GM12878 (cell line): ENCODE results near the gene TSHZ2. TPM values are rescaled to one million over a fixed set of nuclear protein-coding genes. Genes with fewer than 3 reads are reported as not detected.

Source experiments
- ATAC-seq: fragments of 200-7000 bp; cut with Tn5 transposase; 3 replicates; pipeline ENCODE4 v1.9.1; 2020; ENCODE audit warnings: mild to moderate bottlenecking, moderate library complexity
- BruUV-seq: library from RNA; stranded (reverse); fragments of 400-500 nt; replicated peaks from 2 replicates; lab custom pipeline; 2021; lab: Mats Ljungman, UMichigan
- CTCF ChIA-PET: fragments of 300-600 bp; sonication (Branson Sonifier 250); formaldehyde crosslinking; extraction: SDS; loops from one replicate; lab custom pipeline; 2021; ENCODE audit warnings: inconsistent platforms; lab: Yijun Ruan, JAX
- POLR2A ChIA-PET: fragments of 350-600 bp; formaldehyde crosslinking; extraction: SDS; loops from one replicate; lab custom pipeline; 2021; ENCODE audit warnings: inconsistent platforms; lab: Charles Lee
- RAD21 ChIA-PET: fragments of 300-600 bp; sonication (Branson Sonifier 250); formaldehyde crosslinking; loops from one replicate; lab custom pipeline; 2023; ENCODE audit warnings: antibody characterized with exemption; ENCODE audit not compliant: unreplicated experiment; lab: Charles Lee
- SMC1A ChIA-PET: fragments of 300-600 bp; sonication (Branson Sonifier 250); formaldehyde crosslinking; loops from one replicate; lab custom pipeline; 2023; ENCODE audit not compliant: unreplicated experiment, uncharacterized antibody; lab: Charles Lee
- DNase-seq: peaks from one replicate; pipeline ENCODE4 v3.0.0-alpha.2; 2011; ENCODE audit warnings: low read depth, low spot score
- FAIRE-seq: peaks from 3 replicates; lab custom pipeline; 2011; peaks lifted over from hg19 to GRCh38; lab: Jason Lieb, UNC
- H2AFZ ChIP-seq: 2 replicates; pipeline ENCODE4 v1.6.0; 2011; ENCODE audit warnings: low read depth, low read length, control low read depth; ENCODE audit not compliant: control insufficient read depth
- H3K27ac ChIP-seq: 2 replicates; pipeline ENCODE4 v1.5.1; 2011; ENCODE audit warnings: control low read depth; ENCODE audit not compliant: control insufficient read depth, insufficient read depth
- H3K27me3 ChIP-seq, 2 experiments: replicated peaks in 1 of 2; 2 replicates each; pipeline versions ENCODE4 v1.6.0 to v1.6.1; 2011; ENCODE audit warnings: low read length in 1 of 2; ENCODE audit not compliant: control insufficient read depth in 2 of 2, insufficient read depth in 2 of 2
- H3K36me3 ChIP-seq, 2 experiments: 2 replicates each; pipeline ENCODE4 v1.5.1; 2011; ENCODE audit warnings: low read length in 1 of 2; ENCODE audit not compliant: control insufficient read depth in 2 of 2, insufficient read depth in 2 of 2
- H3K4me1 ChIP-seq: 2 replicates; pipeline ENCODE4 v1.6.1; 2011; ENCODE audit warnings: mild to moderate bottlenecking, low read length, moderate library complexity, mixed read lengths; ENCODE audit not compliant: control insufficient read depth, insufficient read depth
- H3K4me2 ChIP-seq: 2 replicates; pipeline ENCODE4 v1.6.0; 2011; ENCODE audit warnings: control low read depth; ENCODE audit not compliant: control insufficient read depth, insufficient read depth
- H3K4me3 ChIP-seq: fragments of 200-600 bp; sonication (generic); 2 replicates; pipeline ENCODE4 v1.5.1; 2016
- H3K79me2 ChIP-seq: 2 replicates; pipeline ENCODE4 v1.6.0; 2011; ENCODE audit warnings: low read length; ENCODE audit not compliant: control insufficient read depth, insufficient read depth
- H3K9ac ChIP-seq: 2 replicates; pipeline ENCODE4 v1.8.0; 2011; ENCODE audit warnings: low read length, control low read depth, mixed read lengths; ENCODE audit not compliant: control insufficient read depth, insufficient read depth
- H3K9me3 ChIP-seq: replicated peaks from 3 replicates; pipeline ENCODE4 v1.5.1; 2011; ENCODE audit warnings: mild to moderate bottlenecking, low read length; ENCODE audit not compliant: control insufficient read depth, insufficient read depth
- H4K20me1 ChIP-seq: 2 replicates; pipeline ENCODE4 v1.6.0; 2011; ENCODE audit not compliant: control insufficient read depth, insufficient read depth
- BACH1 ChIP-seq: fragments of 450-650 bp; IDR thresholded peaks from 2 replicates; pipeline ENCODE4 v1.6.1; 2017; ENCODE audit warnings: mild to moderate bottlenecking, borderline replicate concordance
- EZH2 ChIP-seq: IDR thresholded peaks from 2 replicates; pipeline ENCODE4 v1.6.1; 2012; ENCODE audit warnings: low read depth, mild to moderate bottlenecking, control low read depth, inconsistent platforms, low read length, borderline replicate concordance; ENCODE audit not compliant: control insufficient read depth
- MEF2B ChIP-seq: fragments of 450-650 bp; IDR thresholded peaks from 2 replicates; pipeline ENCODE4 v1.6.1; 2018; ENCODE audit warnings: mild to moderate bottlenecking, moderate library complexity; ENCODE audit not compliant: partially characterized antibody, poor library complexity, severe bottlenecking
- RAD21 ChIP-seq: IDR thresholded peaks from 2 replicates; pipeline ENCODE4 v1.6.1; 2011; ENCODE audit warnings: mild to moderate bottlenecking, low read depth, low read length, moderate library complexity; ENCODE audit not compliant: insufficient read depth
- RELA ChIP-seq: fragments of 450-650 bp; IDR thresholded peaks from 2 replicates; pipeline ENCODE4 v1.8.0; 2014; ENCODE audit warnings: borderline replicate concordance; ENCODE audit not compliant: partially characterized antibody
- RFX5 ChIP-seq: IDR thresholded peaks from 2 replicates; pipeline ENCODE4 v1.6.1; 2011; ENCODE audit warnings: low read depth, low read length, improper control_type of control experiment
- SMARCA5 ChIP-seq: fragments of 450-650 bp; IDR thresholded peaks from 2 replicates; pipeline ENCODE4 v1.6.1; 2017; ENCODE audit warnings: mild to moderate bottlenecking
- SRF ChIP-seq, 2 experiments: IDR thresholded peaks; 2 replicates each; pipeline ENCODE4 v1.6.1; 2011; ENCODE audit warnings: low read depth in 2 of 2, low read length in 2 of 2, mild to moderate bottlenecking in 1 of 2, moderate library complexity in 1 of 2
- SUPT20H ChIP-seq: IDR thresholded peaks from 2 replicates; pipeline ENCODE4 v1.6.1; 2011; ENCODE audit warnings: low read depth, mild to moderate bottlenecking, low read length, moderate library complexity, borderline replicate concordance; ENCODE audit not compliant: control insufficient read depth
- WGBS: methylation state at CpG from one replicate; pipeline ENCODE4 v1.1.6; 2016; ENCODE audit warnings: low lambda C conversion rate; ENCODE audit not compliant: insufficient replicate concordance, insufficient coverage; ENCODE audit errors: missing lambda C conversion rate; 5-methylcytosine and 5-hydroxymethylcytosine counted together
- in situ Hi-C: fragments of 300-500 bp; cut with MboI; formaldehyde crosslinking; loops from 9 replicates; pipeline ENCODE4 v1.14.3; 2018; ENCODE audit warnings: mixed read lengths
- intact Hi-C: fragments of 100-400 bp; cut with micrococcal nuclease; formaldehyde crosslinking; loops from one replicate; pipeline ENCODE4 v1.14.2; 2022; ENCODE audit not compliant: unreplicated experiment
- polyA plus RNA-seq, 11 experiments: library from polyadenylated mRNA; depleted of rRNA in 4 of 11; unstranded in 6 of 11; stranded (reverse) in 5 of 11; fragments of >200 nt; fragmentation: Nextera tagmentation in 4 of 11; fragmentation: Illumina TruSeq in 1 of 11; extraction: Ambion mirVana in 4 of 11; extraction: Trizol in 1 of 11; gene quantifications; 1 replicate in 1 of 11; 2 replicates in 10 of 11; pipeline versions ENCODE4 v1.2.1 to v1.2.3, GENCODE V29; 2011 to 2016; ENCODE audit warnings: inconsistent platforms in 2 of 11, missing spikeins in 2 of 11, low read depth in 1 of 11
- total RNA-seq, 4 experiments: library from RNA; depleted of rRNA in 3 of 4; stranded (reverse); fragments of >200 nt in 3 of 4; fragmentation: Illumina TruSeq in 1 of 4; extraction: Trizol in 1 of 4; gene quantifications; 2 replicates each; pipeline versions ENCODE4 v1.2.1 to v1.2.3, GENCODE V29; 2013 to 2021
- TF ChIP-seq, protein P1 (sequence below): fragments of 450-650 bp; IDR thresholded peaks from 2 replicates; pipeline ENCODE4 v1.6.1; 2018; ENCODE audit warnings: borderline replicate concordance, mild to moderate bottlenecking; ENCODE audit not compliant: partially characterized antibody
- TF ChIP-seq, protein P2 (sequence below): IDR thresholded peaks from 2 replicates; pipeline ENCODE4 v1.6.1; 2011; ENCODE audit warnings: borderline replicate concordance, low read depth, mild to moderate bottlenecking, moderate library complexity, low read length; ENCODE audit not compliant: insufficient read depth, poor library complexity, severe bottlenecking

TSHZ2 gene
- total and polyA plus RNA-seq, 10 of the 15 experiments (the other 5 are each of a cell fraction or from before 2014, with no cell fraction given), result 0.01 to 0.86 (median 0.13) TPM; not detected in 2

DNA sequence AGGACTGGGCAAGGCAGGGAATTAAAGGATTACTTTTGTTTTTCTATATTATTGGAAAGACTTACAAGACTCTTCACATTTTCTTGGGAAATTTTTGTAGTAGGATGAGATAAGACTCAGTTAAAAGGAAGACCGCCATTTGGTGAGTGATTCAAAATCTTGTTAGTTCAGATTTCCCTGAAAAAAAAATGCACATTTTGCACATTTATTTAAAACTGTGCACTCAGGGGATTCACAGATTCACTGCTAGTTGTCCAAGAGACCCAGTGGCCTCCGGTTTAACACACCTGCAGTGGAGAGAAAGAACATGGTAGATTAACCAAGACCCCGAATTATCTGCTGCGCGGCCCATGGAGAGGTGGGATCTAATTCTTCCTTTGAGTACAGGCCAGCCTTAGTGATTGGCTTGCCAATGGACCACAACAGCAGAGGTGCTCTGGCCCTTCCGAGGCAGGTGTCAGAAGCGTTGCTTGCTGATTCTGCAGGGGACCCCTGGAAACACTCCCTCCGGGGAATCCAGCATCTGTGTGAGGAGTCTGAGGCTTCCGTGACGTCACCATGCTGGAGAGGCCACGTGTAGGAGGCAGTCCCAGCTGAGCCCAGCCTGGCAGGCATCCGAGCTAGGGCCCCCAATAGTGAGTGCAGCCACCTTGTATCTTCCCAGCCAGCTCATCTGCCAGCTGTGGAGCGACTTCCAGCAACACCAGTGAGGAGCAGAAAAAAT, 552.6 kb downstream of the TSHZ2 start:
- ChIA-PET SMC1A (no interaction called here), RAD21 (no interaction called here), POLR2A (no interaction called here), CTCF (no interaction called here)
- 45% methylated on average over 13 of the region's 13 CpGs for WGBS
- intact Hi-C loops, result no loop called here
- no peak overlapping the region for H2AFZ ChIP-seq
- no peaks in the 10 kb centered on the region for H3K27me3 ChIP-seq
- no peak overlapping the region for H3K4me3 ChIP-seq
- H3K9ac ChIP-seq, result no peak overlapping the region
- no peaks in the 10 kb centered on the region for H3K36me3 ChIP-seq
- H4K20me1 ChIP-seq, result no peaks in the 10 kb centered on the region
- no peak for DNase-seq
- H3K4me2 ChIP-seq, result no peak overlapping the region
- FAIRE-seq, result no peak
- no peaks in the 10 kb centered on the region for H3K79me2 ChIP-seq
- no peak for TF ChIP-seq SRF (IDR thresholded peaks at IDR 0.05; ENCODE audit: low read depth in 2 of 2, low read length in 2 of 2)
- no peak for TF ChIP-seq MEF2B
- TF ChIP-seq, all 136 proteins: peak for 0
- ATAC-seq, result no peak
- H3K9me3 ChIP-seq, result no peaks in the 10 kb centered on the region
- in situ Hi-C loops, result no loop called here
- no peaks in the 10 kb centered on the region for H3K4me1 ChIP-seq
- H3K27ac ChIP-seq, result no peak overlapping the region
- no TSS peak for BruUV-seq

DNA sequence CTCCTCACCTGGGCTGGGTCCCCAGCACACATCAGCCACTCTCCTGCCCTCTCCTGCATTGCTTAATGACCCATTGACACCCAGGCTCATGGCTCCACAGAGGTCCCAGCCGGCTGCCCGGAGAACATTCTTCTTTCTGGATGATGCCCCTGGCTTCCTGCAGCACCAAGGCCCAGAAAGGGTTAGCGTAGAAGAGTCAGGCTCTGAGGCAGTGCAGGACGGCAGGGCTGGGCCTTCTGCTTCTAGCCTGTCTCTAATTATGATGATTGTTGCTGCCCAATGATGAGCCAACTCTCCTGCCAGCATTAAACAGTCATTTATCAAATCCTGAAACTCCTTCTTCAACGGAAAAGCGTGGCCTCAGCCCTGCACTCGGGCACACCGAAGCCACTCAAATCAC, 555.0 kb downstream of the TSHZ2 start:
- no TSS peak for BruUV-seq
- H3K79me2 ChIP-seq, result no peaks in the 10 kb centered on the region
- H3K27me3 ChIP-seq, result no peaks in the 10 kb centered on the region
- DNase-seq (no peak), ATAC-seq (no peak), FAIRE-seq (no peak)
- H3K36me3 ChIP-seq, result no peaks in the 10 kb centered on the region
- ChIA-PET RAD21 (no interaction called here), POLR2A (no interaction called here), SMC1A (no interaction called here), CTCF (interaction anchor here (0.6 kb wide), 1 partner anchor 753 kb away, joined by 3 read pairs; no protein-coding TSS in a partner anchor)
- no peaks in the 10 kb centered on the region for H3K9me3 ChIP-seq
- in situ Hi-C loops (no loop called here), intact Hi-C loops (no loop called here)
- no peaks in the 10 kb centered on the region for H3K4me1 ChIP-seq
- H2AFZ ChIP-seq, result no peak overlapping the region
- no peak overlapping the region for H3K4me3 ChIP-seq
- H3K4me2 ChIP-seq, result no peak overlapping the region
- H3K9ac ChIP-seq, result no peak overlapping the region
- WGBS, result 84% methylated on average over 8 of the region's 8 CpGs
- H3K27ac ChIP-seq, result no peak overlapping the region
- H4K20me1 ChIP-seq, result no peaks in the 10 kb centered on the region
- TF ChIP-seq SMARCA5 (no peak), EZH2 (no peak), RAD21 (no peak), RFX5 (no peak), SUPT20H (no peak), BACH1 (no peak), RELA (no peak)
- TF ChIP-seq, protein P1, sequence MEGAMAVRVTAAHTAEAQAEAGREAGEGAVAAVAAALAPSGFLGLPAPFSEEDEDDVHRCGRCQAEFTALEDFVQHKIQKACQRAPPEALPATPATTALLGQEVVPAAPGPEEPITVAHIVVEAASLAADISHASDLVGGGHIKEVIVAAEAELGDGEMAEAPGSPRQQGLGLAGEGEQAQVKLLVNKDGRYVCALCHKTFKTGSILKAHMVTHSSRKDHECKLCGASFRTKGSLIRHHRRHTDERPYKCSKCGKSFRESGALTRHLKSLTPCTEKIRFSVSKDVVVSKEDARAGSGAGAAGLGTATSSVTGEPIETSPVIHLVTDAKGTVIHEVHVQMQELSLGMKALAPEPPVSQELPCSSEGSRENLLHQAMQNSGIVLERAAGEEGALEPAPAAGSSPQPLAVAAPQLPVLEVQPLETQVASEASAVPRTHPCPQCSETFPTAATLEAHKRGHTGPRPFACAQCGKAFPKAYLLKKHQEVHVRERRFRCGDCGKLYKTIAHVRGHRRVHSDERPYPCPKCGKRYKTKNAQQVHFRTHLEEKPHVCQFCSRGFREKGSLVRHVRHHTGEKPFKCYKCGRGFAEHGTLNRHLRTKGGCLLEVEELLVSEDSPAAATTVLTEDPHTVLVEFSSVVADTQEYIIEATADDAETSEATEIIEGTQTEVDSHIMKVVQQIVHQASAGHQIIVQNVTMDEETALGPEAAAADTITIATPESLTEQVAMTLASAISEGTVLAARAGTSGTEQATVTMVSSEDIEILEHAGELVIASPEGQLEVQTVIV, result no peak
- TF ChIP-seq, protein P2, sequence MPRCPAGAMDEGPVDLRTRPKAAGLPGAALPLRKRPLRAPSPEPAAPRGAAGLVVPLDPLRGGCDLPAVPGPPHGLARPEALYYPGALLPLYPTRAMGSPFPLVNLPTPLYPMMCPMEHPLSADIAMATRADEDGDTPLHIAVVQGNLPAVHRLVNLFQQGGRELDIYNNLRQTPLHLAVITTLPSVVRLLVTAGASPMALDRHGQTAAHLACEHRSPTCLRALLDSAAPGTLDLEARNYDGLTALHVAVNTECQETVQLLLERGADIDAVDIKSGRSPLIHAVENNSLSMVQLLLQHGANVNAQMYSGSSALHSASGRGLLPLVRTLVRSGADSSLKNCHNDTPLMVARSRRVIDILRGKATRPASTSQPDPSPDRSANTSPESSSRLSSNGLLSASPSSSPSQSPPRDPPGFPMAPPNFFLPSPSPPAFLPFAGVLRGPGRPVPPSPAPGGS, result no peak
